IMR-90 (cell line): ENCODE measurements around the gene TAS2R42. TPM values are rescaled to one million over a fixed set of nuclear protein-coding genes. Genes with fewer than 3 reads are reported as not detected.

ENCODE experiments used
- ATAC-seq: fragments of 200-7000 bp; cut with Tn5 transposase; 2 replicates; pipeline ENCODE4 v1.9.1; 2020; ENCODE audit warnings: low read depth, mild to moderate bottlenecking, moderate library complexity
- BruUV-seq: library from RNA; stranded (reverse); fragments of 400-500 nt; replicated peaks from 2 replicates; lab custom pipeline; 2021; lab: Mats Ljungman, UMichigan
- CTCF ChIA-PET: fragments of 300-600 bp; formaldehyde crosslinking; extraction: SDS; loops from one replicate; lab custom pipeline; 2021; ENCODE audit warnings: antibody characterized with exemption; lab: Yijun Ruan, JAX
- POLR2A ChIA-PET: fragments of 300-600 bp; sonication (Branson Sonifier 250); formaldehyde crosslinking; loops from one replicate; lab custom pipeline; 2022; ENCODE audit warnings: antibody characterized with exemption; ENCODE audit not compliant: unreplicated experiment; lab: Charles Lee
- DNase-seq: peaks from one replicate; pipeline ENCODE4 v3.0.0; 2013
- H2AFZ ChIP-seq: replicated peaks from 2 replicates; pipeline ENCODE3; 2013; ENCODE audit warnings: low read length, mild to moderate bottlenecking; ENCODE audit not compliant: poor library complexity
- H2AK5ac ChIP-seq: 2 replicates; pipeline ENCODE4 v1.6.1; 2013; ENCODE audit warnings: low read depth, low read length, inconsistent platforms
- H2AK9ac ChIP-seq: replicated peaks from 2 replicates; pipeline ENCODE3; 2013; ENCODE audit warnings: mild to moderate bottlenecking, low read depth, low read length, moderate library complexity; ENCODE audit not compliant: poor library complexity
- H2BK120ac ChIP-seq: 2 replicates; pipeline ENCODE4 v1.6.1; 2013; ENCODE audit warnings: low read depth, low read length, inconsistent platforms
- H2BK15ac ChIP-seq: 3 replicates; pipeline ENCODE4 v1.6.1; 2013; ENCODE audit warnings: low read depth, low read length, inconsistent platforms
- H2BK20ac ChIP-seq: 2 replicates; pipeline ENCODE4 v1.6.1; 2013; ENCODE audit warnings: low read depth, mild to moderate bottlenecking, inconsistent platforms, low read length, moderate library complexity
- H2BK5ac ChIP-seq: 2 replicates; pipeline ENCODE4 v1.6.1; 2013; ENCODE audit warnings: mild to moderate bottlenecking, low read depth, low read length, inconsistent platforms; ENCODE audit not compliant: poor library complexity, severe bottlenecking
- H3K14ac ChIP-seq: replicated peaks from 2 replicates; pipeline ENCODE4 v1.6.1; 2013; ENCODE audit warnings: low read depth, low read length, inconsistent platforms
- H3K18ac ChIP-seq: 2 replicates; pipeline ENCODE4 v1.6.1; 2013; ENCODE audit warnings: low read depth, low read length, control low read depth
- H3K23ac ChIP-seq: 2 replicates; pipeline ENCODE4 v1.6.1; 2013; ENCODE audit warnings: low read depth, low read length, inconsistent platforms
- H3K27ac ChIP-seq: 2 replicates; pipeline ENCODE4 v1.5.1; 2013; ENCODE audit warnings: mild to moderate bottlenecking, control low read depth, low read length; ENCODE audit not compliant: insufficient read depth
- H3K27me3 ChIP-seq: 2 replicates; pipeline ENCODE4 v1.6.1; 2013; ENCODE audit warnings: low read length; ENCODE audit not compliant: control insufficient read depth, insufficient read depth
- H3K36me3 ChIP-seq: 2 replicates; pipeline ENCODE4 v1.6.1; 2013; ENCODE audit warnings: low read length, mixed read lengths; ENCODE audit not compliant: control insufficient read depth, insufficient read depth
- H3K4ac ChIP-seq: 2 replicates; pipeline ENCODE4 v1.6.1; 2013; ENCODE audit warnings: low read depth, low read length, inconsistent platforms
- H3K4me1 ChIP-seq: 2 replicates; pipeline ENCODE4 v1.6.1; 2013; ENCODE audit warnings: low read length, mixed read lengths; ENCODE audit not compliant: control insufficient read depth, insufficient read depth
- H3K4me2 ChIP-seq: 2 replicates; pipeline ENCODE4 v1.6.1; 2013; ENCODE audit warnings: low read depth, mild to moderate bottlenecking, control low read depth, low read length, moderate library complexity
- H3K4me3 ChIP-seq: 2 replicates; pipeline ENCODE4 v1.5.1; 2013; ENCODE audit warnings: low read depth, mild to moderate bottlenecking, control low read depth, low read length, moderate library complexity; ENCODE audit not compliant: insufficient read depth
- H3K56ac ChIP-seq: 2 replicates; pipeline ENCODE4 v1.6.1; 2013; ENCODE audit warnings: low read length, inconsistent platforms; ENCODE audit not compliant: insufficient read depth; ENCODE audit errors: extremely low read depth
- H3K79me1 ChIP-seq, 2 experiments: 2 replicates each; pipeline ENCODE4 v1.6.1; 2013; ENCODE audit warnings: low read length in 2 of 2, inconsistent platforms in 1 of 2, low read depth in 1 of 2
- H3K9ac ChIP-seq: 2 replicates; pipeline ENCODE4 v1.6.1; 2013; ENCODE audit warnings: low read depth, low read length, control low read depth
- H3K9me1 ChIP-seq: 2 replicates; pipeline ENCODE4 v1.6.1; 2013; ENCODE audit warnings: low read length, inconsistent platforms; ENCODE audit not compliant: insufficient read depth
- H3K9me3 ChIP-seq: 2 replicates; pipeline ENCODE4 v1.6.1; 2013; ENCODE audit warnings: low read length; ENCODE audit not compliant: control insufficient read depth, insufficient read depth
- H4K20me1 ChIP-seq: 2 replicates; pipeline ENCODE4 v1.6.1; 2013; ENCODE audit warnings: low read length, inconsistent platforms; ENCODE audit not compliant: insufficient read depth
- H4K5ac ChIP-seq: 2 replicates; pipeline ENCODE4 v1.6.1; 2013; ENCODE audit warnings: mild to moderate bottlenecking, low read depth, low read length, control low read depth
- H4K8ac ChIP-seq, 2 experiments: 2 replicates each; pipeline ENCODE4 v1.6.1; 2013; ENCODE audit warnings: low read depth in 2 of 2, low read length in 2 of 2, control low read depth in 1 of 2, inconsistent platforms in 1 of 2
- H4K91ac ChIP-seq: 2 replicates; pipeline ENCODE4 v1.6.1; 2013; ENCODE audit warnings: low read depth, low read length, inconsistent platforms; ENCODE audit not compliant: insufficient read depth
- RFX5 ChIP-seq: IDR thresholded peaks from 2 replicates; pipeline ENCODE4 v1.8.0; 2012; ENCODE audit warnings: low read depth, mild to moderate bottlenecking, low read length, moderate library complexity
- SMC3 ChIP-seq: fragments of 150-350 bp; IDR thresholded peaks from 2 replicates; pipeline ENCODE4 v1.6.1; 2016; ENCODE audit warnings: low read depth, mild to moderate bottlenecking, antibody characterized with exemption, low read length, moderate library complexity
- WGBS, 2 experiments: methylation state at CpG; one replicate each; pipeline versions ENCODE4 v1.1.5 to v1.1.7; 2013; ENCODE audit warnings: missing lambda C conversion rate in 2 of 2; ENCODE audit not compliant: insufficient read length in 1 of 2; ENCODE audit errors: extremely low coverage in 2 of 2; 5-methylcytosine and 5-hydroxymethylcytosine counted together
- dilution Hi-C: fragments of 300-500 bp; cut with HindIII; formaldehyde crosslinking; loops from one replicate; pipeline ENCODE4 v1.14.3; 2018; ENCODE audit warnings: low sequenced_read_pairs; ENCODE audit not compliant: unreplicated experiment
- in situ Hi-C: fragments of 300-500 bp; cut with MboI; formaldehyde crosslinking; loops from 3 replicates; pipeline ENCODE4 v1.14.3; 2019; ENCODE audit warnings: low sequenced_read_pairs, inconsistent platforms, mixed read lengths
- intact Hi-C: fragments of 100-400 bp; cut with micrococcal nuclease; formaldehyde crosslinking; loops from 2 replicates; pipeline ENCODE4 v1.10.0; 2022
- polyA plus RNA-seq, 3 experiments: library from polyadenylated mRNA; depleted of rRNA; stranded (reverse); fragments of >200 nt; gene quantifications; 2 replicates each; pipeline ENCODE4 v1.2.3, GENCODE V29; 2012; ENCODE audit warnings: low replicate concordance in 1 of 3
- total RNA-seq: library from RNA; depleted of rRNA; stranded (reverse); fragments of >200 nt; gene quantifications from 2 replicates; pipeline ENCODE4 v1.2.3, GENCODE V29; 2012

The TAS2R42 gene
- total and polyA plus RNA-seq, 2 of the 4 experiments (the other 2 are of a cell fraction), result not detected

DNA sequence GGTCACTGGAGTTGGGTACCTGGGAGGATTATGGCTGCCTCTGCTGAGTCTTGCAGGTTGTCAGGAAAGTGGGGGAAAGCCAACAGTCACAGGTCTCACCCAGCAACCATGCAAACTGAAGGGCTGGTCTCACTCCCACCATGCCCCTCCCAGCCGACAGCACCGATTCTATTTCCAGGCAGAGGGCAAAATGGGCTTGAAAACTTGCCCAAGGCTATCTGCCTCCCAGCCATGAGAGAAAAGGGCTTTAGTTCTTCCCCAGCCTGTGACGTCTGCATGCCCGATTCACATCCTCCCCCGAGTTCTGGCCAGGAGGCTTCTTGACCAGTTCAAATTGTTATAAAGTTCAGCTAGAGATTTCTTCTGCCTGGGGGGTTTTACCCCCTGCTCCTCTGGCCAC lies 42.4 kb downstream of the TAS2R42 start:
- no peak overlapping the region for H4K91ac ChIP-seq
- ChIA-PET CTCF (no interaction called here), POLR2A (no interaction called here)
- H3K56ac ChIP-seq, result no peak overlapping the region
- peaks cover 17 to 20% of the 10 kb centered on the region in 2 experiments for H3K79me1 ChIP-seq
- in situ Hi-C loops (no loop called here), intact Hi-C loops (no loop called here), dilution Hi-C loops (no loop called here)
- H2AK5ac ChIP-seq, result no peak overlapping the region
- peaks cover 4% of the 10 kb centered on the region; the same call in 1 of the 2 replicates for H3K9me3 ChIP-seq
- H2BK5ac ChIP-seq, result no peak overlapping the region
- H3K14ac ChIP-seq, result no peak overlapping the region
- BruUV-seq, result no TSS peak
- no peak overlapping the region for H3K23ac ChIP-seq
- H2AK9ac ChIP-seq, result no peak overlapping the region
- H2BK15ac ChIP-seq, result no peak overlapping the region
- no peak overlapping the region for H3K4ac ChIP-seq
- H3K27ac ChIP-seq, result no peak overlapping the region
- DNase-seq, result no peak
- ATAC-seq, result no peak
- no peaks in the 10 kb centered on the region for H3K27me3 ChIP-seq
- no peak overlapping the region for H3K18ac ChIP-seq
- no peak overlapping the region for H4K5ac ChIP-seq
- H3K4me2 ChIP-seq, result no peak overlapping the region
- no peak overlapping the region for H3K9ac ChIP-seq
- no peak overlapping the region for H2BK120ac ChIP-seq
- H2AFZ ChIP-seq, result no peak overlapping the region
- 0 out of 2 replicates have a peak, but pooled peaks cover 6% of the 10 kb centered on the region for H4K20me1 ChIP-seq
- no CpG with 5 or more reads among the region's 5 CpGs for WGBS, 2 experiments
- no peaks in the 10 kb centered on the region for H3K4me1 ChIP-seq
- TF ChIP-seq RFX5 (no peak), SMC3 (no peak)
- H3K36me3 ChIP-seq, result peaks cover 1% of the 10 kb centered on the region; the same call in 1 of the 2 replicates
- no peaks in the 10 kb centered on the region for H3K9me1 ChIP-seq
- no peak overlapping the region for H2BK20ac ChIP-seq
- no peak overlapping the region for H3K4me3 ChIP-seq
- no peak overlapping the region for H4K8ac ChIP-seq
